HFFc6 (cell line): Measurements from ENCODE around the gene VWA7. TPM values are rescaled to one million over a fixed set of nuclear protein-coding genes. Genes with fewer than 3 reads are reported as not detected.

ENCODE experiments used
- DNase-seq: peaks from one replicate; pipeline ENCODE4 v3.0.0-alpha.2; 2018
- H3K27ac Mint-ChIP-seq: 2 replicates; pipeline ENCODE4 v1.8.0; 2020; ENCODE audit warnings: mild to moderate bottlenecking, mixed read lengths
- H3K27me3 Mint-ChIP-seq: 2 replicates; pipeline ENCODE4 v1.8.0; 2021; ENCODE audit warnings: mild to moderate bottlenecking, moderate library complexity, mixed read lengths; ENCODE audit not compliant: insufficient read depth
- H3K36me3 Mint-ChIP-seq: 2 replicates; pipeline ENCODE4 v1.8.0; 2021; ENCODE audit warnings: low read depth, mixed read lengths
- H3K4me1 Mint-ChIP-seq: 2 replicates; pipeline ENCODE4 v1.8.0; 2020; ENCODE audit warnings: low read depth, mixed read lengths
- H3K4me3 Mint-ChIP-seq: 2 replicates; pipeline ENCODE4 v1.8.0; 2020; ENCODE audit warnings: mild to moderate bottlenecking, moderate library complexity, mixed read lengths
- H3K9me3 Mint-ChIP-seq: 2 replicates; pipeline ENCODE4 v1.8.0; 2020; ENCODE audit warnings: mild to moderate bottlenecking, mixed read lengths
- total RNA-seq, 6 experiments: library from RNA; stranded (reverse); fragmentation: NEBNext Ultra II Directional; extraction: Animal tissue kit (Norgen Biotek cat#: 25700); gene quantifications; 2 replicates in 1 of 6; 3 replicates in 5 of 6; pipeline ENCODE4 v1.2.3, GENCODE V29; 2021
- TF ChIP-seq, protein P1 (sequence below): fragments of 200-600 bp; sonication (generic); IDR thresholded peaks from 2 replicates; pipeline ENCODE4 v1.5.0; 2021; ENCODE audit warnings: antibody characterized with exemption, mild to moderate bottlenecking

Gene VWA7
- total RNA-seq, 6 experiments from 2014 or later: 0.24 to 0.83 (median 0.64) TPM

- no peaks in the 10 kb centered on the region for H3K9me3 Mint-ChIP-seq
- no peak for DNase-seq
- peaks cover 4% of the 10 kb centered on the region; the same call in 1 of the 2 replicates for H3K36me3 Mint-ChIP-seq
- H3K27me3 Mint-ChIP-seq: no peaks in the 10 kb centered on the region
- TF ChIP-seq, protein P1, sequence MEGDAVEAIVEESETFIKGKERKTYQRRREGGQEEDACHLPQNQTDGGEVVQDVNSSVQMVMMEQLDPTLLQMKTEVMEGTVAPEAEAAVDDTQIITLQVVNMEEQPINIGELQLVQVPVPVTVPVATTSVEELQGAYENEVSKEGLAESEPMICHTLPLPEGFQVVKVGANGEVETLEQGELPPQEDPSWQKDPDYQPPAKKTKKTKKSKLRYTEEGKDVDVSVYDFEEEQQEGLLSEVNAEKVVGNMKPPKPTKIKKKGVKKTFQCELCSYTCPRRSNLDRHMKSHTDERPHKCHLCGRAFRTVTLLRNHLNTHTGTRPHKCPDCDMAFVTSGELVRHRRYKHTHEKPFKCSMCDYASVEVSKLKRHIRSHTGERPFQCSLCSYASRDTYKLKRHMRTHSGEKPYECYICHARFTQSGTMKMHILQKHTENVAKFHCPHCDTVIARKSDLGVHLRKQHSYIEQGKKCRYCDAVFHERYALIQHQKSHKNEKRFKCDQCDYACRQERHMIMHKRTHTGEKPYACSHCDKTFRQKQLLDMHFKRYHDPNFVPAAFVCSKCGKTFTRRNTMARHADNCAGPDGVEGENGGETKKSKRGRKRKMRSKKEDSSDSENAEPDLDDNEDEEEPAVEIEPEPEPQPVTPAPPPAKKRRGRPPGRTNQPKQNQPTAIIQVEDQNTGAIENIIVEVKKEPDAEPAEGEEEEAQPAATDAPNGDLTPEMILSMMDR: no peak
- no peaks in the 10 kb centered on the region for H3K4me1 Mint-ChIP-seq
- no peak overlapping the region for H3K27ac Mint-ChIP-seq
- H3K4me3 Mint-ChIP-seq: no peak overlapping the region
Observed at GRCh38 chr6:31799781-31800180, 22.7 kb upstream of the VWA7 start.

DNA sequence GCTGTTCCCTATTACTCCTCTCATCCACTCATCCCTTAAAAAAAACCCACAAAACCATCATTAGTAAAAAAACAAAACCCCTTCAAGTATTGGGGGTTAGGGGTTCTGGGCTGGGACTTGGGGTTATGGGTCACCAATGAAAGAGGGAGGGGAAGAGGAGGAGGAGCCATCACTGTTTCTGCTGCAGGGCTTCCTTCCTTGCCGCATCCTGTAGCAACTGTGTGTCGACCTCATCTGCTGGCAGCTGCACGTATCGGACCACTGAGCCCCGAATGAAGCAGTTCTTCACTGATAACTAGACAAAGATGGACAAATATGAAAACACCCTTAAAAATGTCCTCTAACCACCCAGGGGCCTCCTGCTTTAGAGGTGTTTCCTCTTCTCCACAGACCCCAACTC is 20.5 kb upstream of the VWA7 start:
- Mint-ChIP-seq H3K36me3 (peaks cover 14% of the 10 kb centered on the region), H3K27ac (0 out of 2 replicates have a peak overlapping the region, but pooled peaks have one; percentile 7), H3K4me1 (peaks cover 20% of the 10 kb centered on the region), H3K9me3 (no peaks in the 10 kb centered on the region), H3K4me3 (no peak overlapping the region), H3K27me3 (peaks cover 2% of the 10 kb centered on the region; the same call in 1 of the 2 replicates)
- TF ChIP-seq, protein P1: no peak
- DNase-seq: no peak

- Mint-ChIP-seq H3K36me3 (peaks cover 20% of the 10 kb centered on the region), H3K4me3 (no peak overlapping the region), H3K27ac (0 out of 2 replicates have a peak overlapping the region, but pooled peaks have one; percentile 7), H3K4me1 (peaks cover 26% of the 10 kb centered on the region), H3K27me3 (peaks cover 5% of the 10 kb centered on the region; the same call in 1 of the 2 replicates), H3K9me3 (no peaks in the 10 kb centered on the region)
- TF ChIP-seq, protein P1: no peak
- DNase-seq: no peak
Observed at GRCh38 chr6:31796993-31797385, 19.9 kb upstream of the VWA7 start.

DNA sequence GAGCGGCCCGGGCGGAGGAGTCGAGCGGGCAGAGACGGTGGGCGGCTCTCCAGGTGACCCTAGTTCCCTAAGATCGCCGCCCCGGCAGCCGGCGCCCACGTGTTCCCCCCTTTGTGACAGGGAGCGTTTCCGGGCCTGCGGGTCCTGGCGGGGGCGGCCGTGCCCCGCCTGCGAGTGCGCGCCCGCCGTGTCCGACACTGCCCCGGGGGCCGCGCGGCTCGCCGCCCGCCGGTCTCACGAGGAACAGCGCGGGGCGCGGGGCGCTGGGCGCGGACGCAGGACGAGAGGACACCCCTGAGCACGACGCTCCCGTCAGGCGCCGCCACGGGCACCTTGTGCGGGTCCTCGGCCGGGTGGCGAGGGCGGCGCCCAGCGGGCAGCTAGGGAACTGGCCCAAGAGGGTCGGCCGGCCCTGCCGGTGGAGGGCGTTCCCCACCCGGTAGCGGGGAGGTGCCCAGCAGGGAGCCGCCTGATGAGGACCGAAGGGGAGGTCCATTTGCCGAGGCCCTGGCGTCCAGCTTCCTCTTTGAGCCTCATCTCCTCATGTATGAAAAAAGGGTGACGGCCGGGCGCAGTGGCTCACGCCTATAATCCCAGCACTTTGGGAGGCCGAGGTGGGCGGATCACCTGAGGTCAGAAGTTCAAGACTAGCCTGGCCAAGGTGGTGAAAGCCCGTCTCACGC is 18.6 kb upstream of the VWA7 start, which contains the start of gene VARS1:
Gene VARS1, minus strand, starts transcription at position 137 of the 683 bp plus-strand sequence. CDS start 535 bp downstream, outside the sequence.
- peaks cover 27% of the 10 kb centered on the region for H3K36me3 Mint-ChIP-seq

DNA sequence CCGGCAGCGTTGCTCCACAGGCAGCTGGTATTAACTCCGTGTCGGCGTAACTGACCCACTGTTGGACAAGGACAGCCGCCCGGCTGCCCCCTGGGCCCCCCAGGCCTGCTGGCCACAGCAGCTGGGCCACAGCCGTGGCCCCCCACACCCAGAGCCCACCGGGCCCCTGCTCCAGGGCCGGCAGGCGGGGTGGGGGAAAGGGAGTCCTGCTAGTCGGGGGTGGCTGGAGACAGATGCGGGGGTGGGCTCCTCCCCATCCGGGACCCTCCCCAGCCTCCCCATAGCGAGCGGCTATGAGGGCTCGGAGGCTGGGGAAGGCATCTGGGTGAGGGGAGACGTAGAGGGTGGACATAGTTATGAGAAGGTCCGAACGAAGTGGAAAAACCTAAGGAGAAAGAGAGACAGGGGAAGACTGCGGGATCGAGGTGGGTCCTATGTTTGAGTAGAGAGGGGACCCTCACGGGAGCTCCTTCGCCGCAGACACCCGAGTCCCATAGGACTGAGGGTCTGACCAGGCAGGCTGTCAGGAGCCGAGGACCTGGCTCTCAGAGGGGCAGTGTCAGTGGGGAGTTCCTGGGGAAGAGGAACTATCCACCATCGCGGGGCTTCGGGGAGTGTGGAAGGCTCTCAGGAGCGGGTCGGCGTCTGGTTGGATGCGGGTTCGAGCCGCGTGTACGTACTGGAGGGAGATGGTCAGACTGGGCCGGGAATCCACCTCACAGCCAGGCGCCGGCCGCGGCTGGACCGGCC is 17.9 kb upstream of the VWA7 start:
- H3K9me3 Mint-ChIP-seq: no peaks in the 10 kb centered on the region
- H3K36me3 Mint-ChIP-seq: peaks cover 31% of the 10 kb centered on the region
- H3K27me3 Mint-ChIP-seq: peaks cover 5% of the 10 kb centered on the region; the same call in 1 of the 2 replicates
- peak; percentile 39 for DNase-seq
- TF ChIP-seq, protein P1: no peak
- peak overlapping the region; percentile 99 for H3K27ac Mint-ChIP-seq
- H3K4me3 Mint-ChIP-seq: peak overlapping the region; percentile 86
- peaks cover 38% of the 10 kb centered on the region for H3K4me1 Mint-ChIP-seq

More for the DNA sequence above, 18.6 kb upstream of the VWA7 start, which contains the start of gene VARS1:
- H3K27ac Mint-ChIP-seq: peak within 1 kb of the TSS; percentile 99
- TF ChIP-seq, protein P1: peak; percentile 88
- H3K9me3 Mint-ChIP-seq: no peaks in the 10 kb centered on the region
- H3K27me3 Mint-ChIP-seq: peaks cover 5% of the 10 kb centered on the region; the same call in 1 of the 2 replicates
- peak within 1 kb of the TSS; percentile 86 for H3K4me3 Mint-ChIP-seq
- peak; percentile 85 for DNase-seq
- peaks cover 35% of the 10 kb centered on the region for H3K4me1 Mint-ChIP-seq
